GM12878 (cell line): Measurements from ENCODE around the gene EML3. TPM values are rescaled to one million over a fixed set of nuclear protein-coding genes. Genes with fewer than 3 reads are reported as not detected.

Experiments
- ATAC-seq: fragments of 200-7000 bp; cut with Tn5 transposase; 3 replicates; pipeline ENCODE4 v1.9.1; 2020; ENCODE audit warnings: mild to moderate bottlenecking, moderate library complexity
- BruUV-seq: library from RNA; stranded (reverse); fragments of 400-500 nt; replicated peaks from 2 replicates; lab custom pipeline; 2021; lab: Mats Ljungman, UMichigan
- CTCF ChIA-PET: fragments of 300-600 bp; sonication (Branson Sonifier 250); formaldehyde crosslinking; extraction: SDS; loops from one replicate; lab custom pipeline; 2021; ENCODE audit warnings: inconsistent platforms; lab: Yijun Ruan, JAX
- POLR2A ChIA-PET: fragments of 350-600 bp; formaldehyde crosslinking; extraction: SDS; loops from one replicate; lab custom pipeline; 2021; ENCODE audit warnings: inconsistent platforms; lab: Charles Lee
- RAD21 ChIA-PET: fragments of 300-600 bp; sonication (Branson Sonifier 250); formaldehyde crosslinking; loops from one replicate; lab custom pipeline; 2023; ENCODE audit warnings: antibody characterized with exemption; ENCODE audit not compliant: unreplicated experiment; lab: Charles Lee
- SMC1A ChIA-PET: fragments of 300-600 bp; sonication (Branson Sonifier 250); formaldehyde crosslinking; loops from one replicate; lab custom pipeline; 2023; ENCODE audit not compliant: unreplicated experiment, uncharacterized antibody; lab: Charles Lee
- DNase-seq: peaks from one replicate; pipeline ENCODE4 v3.0.0-alpha.2; 2011; ENCODE audit warnings: low read depth, low spot score
- FAIRE-seq: peaks from 3 replicates; lab custom pipeline; 2011; peaks lifted over from hg19 to GRCh38; lab: Jason Lieb, UNC
- H2AFZ ChIP-seq: 2 replicates; pipeline ENCODE4 v1.6.0; 2011; ENCODE audit warnings: low read depth, low read length, control low read depth; ENCODE audit not compliant: control insufficient read depth
- H3K27ac ChIP-seq: 2 replicates; pipeline ENCODE4 v1.5.1; 2011; ENCODE audit warnings: control low read depth; ENCODE audit not compliant: control insufficient read depth, insufficient read depth
- H3K27me3 ChIP-seq, 2 experiments: replicated peaks in 1 of 2; 2 replicates each; pipeline versions ENCODE4 v1.6.0 to v1.6.1; 2011; ENCODE audit warnings: low read length in 1 of 2; ENCODE audit not compliant: control insufficient read depth in 2 of 2, insufficient read depth in 2 of 2
- H3K36me3 ChIP-seq, 2 experiments: 2 replicates each; pipeline ENCODE4 v1.5.1; 2011; ENCODE audit warnings: low read length in 1 of 2; ENCODE audit not compliant: control insufficient read depth in 2 of 2, insufficient read depth in 2 of 2
- H3K4me1 ChIP-seq: 2 replicates; pipeline ENCODE4 v1.6.1; 2011; ENCODE audit warnings: mild to moderate bottlenecking, low read length, moderate library complexity, mixed read lengths; ENCODE audit not compliant: control insufficient read depth, insufficient read depth
- H3K4me2 ChIP-seq: 2 replicates; pipeline ENCODE4 v1.6.0; 2011; ENCODE audit warnings: control low read depth; ENCODE audit not compliant: control insufficient read depth, insufficient read depth
- H3K4me3 ChIP-seq: fragments of 200-600 bp; sonication (generic); 2 replicates; pipeline ENCODE4 v1.5.1; 2016
- H3K79me2 ChIP-seq: 2 replicates; pipeline ENCODE4 v1.6.0; 2011; ENCODE audit warnings: low read length; ENCODE audit not compliant: control insufficient read depth, insufficient read depth
- H3K9ac ChIP-seq: 2 replicates; pipeline ENCODE4 v1.8.0; 2011; ENCODE audit warnings: low read length, control low read depth, mixed read lengths; ENCODE audit not compliant: control insufficient read depth, insufficient read depth
- H3K9me3 ChIP-seq: replicated peaks from 3 replicates; pipeline ENCODE4 v1.5.1; 2011; ENCODE audit warnings: mild to moderate bottlenecking, low read length; ENCODE audit not compliant: control insufficient read depth, insufficient read depth
- H4K20me1 ChIP-seq: 2 replicates; pipeline ENCODE4 v1.6.0; 2011; ENCODE audit not compliant: control insufficient read depth, insufficient read depth
- ATF2 ChIP-seq: IDR thresholded peaks from 2 replicates; pipeline ENCODE4 v1.6.1; 2012; ENCODE audit warnings: low read length, inconsistent platforms
- BCL11A ChIP-seq: IDR thresholded peaks from 2 replicates; pipeline ENCODE4 v1.6.1; 2011; ENCODE audit warnings: low read depth, low read length
- CBFB ChIP-seq: IDR thresholded peaks from 2 replicates; pipeline ENCODE4 v1.6.1; 2016; ENCODE audit warnings: antibody characterized with exemption, low read depth
- CHD2 ChIP-seq: IDR thresholded peaks from 2 replicates; pipeline ENCODE4 v1.6.1; 2011; ENCODE audit warnings: low read depth, low read length, improper control_type of control experiment, borderline replicate concordance
- E2F4 ChIP-seq: IDR thresholded peaks from 2 replicates; pipeline ENCODE4 v1.6.1; 2012; ENCODE audit warnings: low read depth, low read length, improper control_type of control experiment
- E2F8 ChIP-seq: fragments of 450-650 bp; IDR thresholded peaks from 2 replicates; pipeline ENCODE4 v1.6.1; 2018; ENCODE audit warnings: mild to moderate bottlenecking, low read depth, moderate library complexity; ENCODE audit not compliant: partially characterized antibody
- IKZF1 ChIP-seq: fragments of 450-650 bp; conservative IDR thresholded peaks from 2 replicates; pipeline ENCODE4 v1.6.1; 2017; ENCODE audit warnings: antibody characterized with exemption, mild to moderate bottlenecking
- NKRF ChIP-seq: fragments of 450-650 bp; conservative IDR thresholded peaks from 2 replicates; pipeline ENCODE4 v1.6.1; 2017; ENCODE audit warnings: mild to moderate bottlenecking, moderate library complexity
- PAX5 ChIP-seq: IDR thresholded peaks from 2 replicates; pipeline ENCODE4 v1.6.1; 2011; ENCODE audit warnings: low read depth, low read length, borderline replicate concordance
- POU2F2 ChIP-seq: IDR thresholded peaks from 3 replicates; pipeline ENCODE4 v1.6.1; 2011; ENCODE audit warnings: low read depth, mild to moderate bottlenecking, low read length, borderline replicate concordance
- RBBP5 ChIP-seq: fragments of 200-600 bp; sonication (generic); conservative IDR thresholded peaks from 2 replicates; pipeline ENCODE4 v1.6.1; 2016
- TCF12 ChIP-seq: IDR thresholded peaks from 2 replicates; pipeline ENCODE4 v1.6.1; 2011; ENCODE audit warnings: low read depth, mild to moderate bottlenecking, low read length
- ZBTB40 ChIP-seq: fragments of 450-650 bp; IDR thresholded peaks from 2 replicates; pipeline ENCODE4 v1.6.1; 2016; ENCODE audit warnings: mild to moderate bottlenecking, moderate library complexity, borderline replicate concordance
- WGBS: methylation state at CpG from one replicate; pipeline ENCODE4 v1.1.6; 2016; ENCODE audit warnings: low lambda C conversion rate; ENCODE audit not compliant: insufficient replicate concordance, insufficient coverage; ENCODE audit errors: missing lambda C conversion rate; 5-methylcytosine and 5-hydroxymethylcytosine counted together
- in situ Hi-C: fragments of 300-500 bp; cut with MboI; formaldehyde crosslinking; loops from 9 replicates; pipeline ENCODE4 v1.14.3; 2018; ENCODE audit warnings: mixed read lengths
- intact Hi-C: fragments of 100-400 bp; cut with micrococcal nuclease; formaldehyde crosslinking; loops from one replicate; pipeline ENCODE4 v1.14.2; 2022; ENCODE audit not compliant: unreplicated experiment
- polyA plus RNA-seq, 11 experiments: library from polyadenylated mRNA; depleted of rRNA in 4 of 11; unstranded in 6 of 11; stranded (reverse) in 5 of 11; fragments of >200 nt; fragmentation: Nextera tagmentation in 4 of 11; fragmentation: Illumina TruSeq in 1 of 11; extraction: Ambion mirVana in 4 of 11; extraction: Trizol in 1 of 11; gene quantifications; 1 replicate in 1 of 11; 2 replicates in 10 of 11; pipeline versions ENCODE4 v1.2.1 to v1.2.3, GENCODE V29; 2011 to 2016; ENCODE audit warnings: inconsistent platforms in 2 of 11, missing spikeins in 2 of 11, low read depth in 1 of 11
- total RNA-seq, 4 experiments: library from RNA; depleted of rRNA in 3 of 4; stranded (reverse); fragments of >200 nt in 3 of 4; fragmentation: Illumina TruSeq in 1 of 4; extraction: Trizol in 1 of 4; gene quantifications; 2 replicates each; pipeline versions ENCODE4 v1.2.1 to v1.2.3, GENCODE V29; 2013 to 2021

EML3 gene
- total and polyA plus RNA-seq, 10 of the 15 experiments (the other 5 are each of a cell fraction or from before 2014, with no cell fraction given) = 0.58 to 82.5 (median 24.8) TPM

GRCh38 chr11:62605467-62605866, 7.1 kb downstream of the EML3 start:
- POLR2A ChIA-PET = no interaction called here
- no peak for TF ChIP-seq ATF2
- TF ChIP-seq CHD2 = no peak
- TF ChIP-seq PAX5 = no peak
- no peak for TF ChIP-seq RBBP5
- TF ChIP-seq E2F8 = no peak
- TF ChIP-seq NKRF = no peak
- TF ChIP-seq TCF12 = no peak
- no peak for TF ChIP-seq ZBTB40
- no peak for TF ChIP-seq CBFB
- no peak for TF ChIP-seq IKZF1
- TF ChIP-seq BCL11A = no peak
- TF ChIP-seq POU2F2 = no peak
- no peak for TF ChIP-seq E2F4

More at GRCh38 chr11:62605467-62605866, 7.1 kb downstream of the EML3 start:
- no peak overlapping the region for H3K4me2 ChIP-seq
- ATAC-seq = no peak
- H4K20me1 ChIP-seq = no peaks in the 10 kb centered on the region; the same call in 1 of the 2 replicates
- no peak overlapping the region for H3K27ac ChIP-seq
- peaks cover 13% of the 10 kb centered on the region for H3K79me2 ChIP-seq
- H3K9me3 ChIP-seq = no peaks in the 10 kb centered on the region
- RAD21 ChIA-PET = no interaction called here
- H3K27me3 ChIP-seq = no peaks in the 10 kb centered on the region
- WGBS = 84% methylated on average over 6 of the region's 6 CpGs
- H3K4me1 ChIP-seq = peaks cover 6% of the 10 kb centered on the region
- FAIRE-seq = no peak
- no peak overlapping the region for H3K4me3 ChIP-seq
- H3K36me3 ChIP-seq = peaks cover 3 to 9% of the 10 kb centered on the region in 2 experiments; a peak in 3 of 4 replicates
- CTCF ChIA-PET = interaction anchor here (1.7 kb wide), 1 partner anchor 89 kb away, joined by 4 read pairs; no protein-coding TSS in a partner anchor
- in situ Hi-C loops = no loop called here
- no peak overlapping the region for H2AFZ ChIP-seq
- H3K9ac ChIP-seq = no peak overlapping the region
- SMC1A ChIA-PET = no interaction called here
- intact Hi-C loops = no loop called here
- no TSS peak for BruUV-seq
- DNase-seq = no peak
